Tibial nerve (tissue), 4 donors: ENCODE results near the gene NOC4L.

Experiments used
- EP300 ChIP-seq, 2 donors: sonication (generic); formaldehyde crosslinking; IDR thresholded peaks; one replicate each; pipeline ENCODE4 v1.6.1; 2017; ENCODE audit warnings: antibody characterized with exemption in 2 of 2, mild to moderate bottlenecking in 1 of 2
- TF ChIP-seq, protein P1 (sequence below), 5 experiments: fragments of 200-600 bp in 3 of 5; fragments of 450-650 bp in 2 of 5; sonication (generic) in 3 of 5; IDR thresholded peaks; one replicate each; pipeline ENCODE4 v1.5.1; 2016 to 2019; ENCODE audit warnings: antibody characterized with exemption in 5 of 5, mild to moderate bottlenecking in 3 of 5, moderate library complexity in 2 of 5

- TF ChIP-seq, protein P1, sequence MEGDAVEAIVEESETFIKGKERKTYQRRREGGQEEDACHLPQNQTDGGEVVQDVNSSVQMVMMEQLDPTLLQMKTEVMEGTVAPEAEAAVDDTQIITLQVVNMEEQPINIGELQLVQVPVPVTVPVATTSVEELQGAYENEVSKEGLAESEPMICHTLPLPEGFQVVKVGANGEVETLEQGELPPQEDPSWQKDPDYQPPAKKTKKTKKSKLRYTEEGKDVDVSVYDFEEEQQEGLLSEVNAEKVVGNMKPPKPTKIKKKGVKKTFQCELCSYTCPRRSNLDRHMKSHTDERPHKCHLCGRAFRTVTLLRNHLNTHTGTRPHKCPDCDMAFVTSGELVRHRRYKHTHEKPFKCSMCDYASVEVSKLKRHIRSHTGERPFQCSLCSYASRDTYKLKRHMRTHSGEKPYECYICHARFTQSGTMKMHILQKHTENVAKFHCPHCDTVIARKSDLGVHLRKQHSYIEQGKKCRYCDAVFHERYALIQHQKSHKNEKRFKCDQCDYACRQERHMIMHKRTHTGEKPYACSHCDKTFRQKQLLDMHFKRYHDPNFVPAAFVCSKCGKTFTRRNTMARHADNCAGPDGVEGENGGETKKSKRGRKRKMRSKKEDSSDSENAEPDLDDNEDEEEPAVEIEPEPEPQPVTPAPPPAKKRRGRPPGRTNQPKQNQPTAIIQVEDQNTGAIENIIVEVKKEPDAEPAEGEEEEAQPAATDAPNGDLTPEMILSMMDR (IDR thresholded peaks at IDR 0.05), result no peak
- TF ChIP-seq EP300 (IDR thresholded peaks at IDR 0.05), result no peak
Measured at GRCh38 chr12:132138941-132139871, 5.1 kb upstream of the NOC4L start.
